ENCODE measurements around the gene LTBP1.

DNA sequence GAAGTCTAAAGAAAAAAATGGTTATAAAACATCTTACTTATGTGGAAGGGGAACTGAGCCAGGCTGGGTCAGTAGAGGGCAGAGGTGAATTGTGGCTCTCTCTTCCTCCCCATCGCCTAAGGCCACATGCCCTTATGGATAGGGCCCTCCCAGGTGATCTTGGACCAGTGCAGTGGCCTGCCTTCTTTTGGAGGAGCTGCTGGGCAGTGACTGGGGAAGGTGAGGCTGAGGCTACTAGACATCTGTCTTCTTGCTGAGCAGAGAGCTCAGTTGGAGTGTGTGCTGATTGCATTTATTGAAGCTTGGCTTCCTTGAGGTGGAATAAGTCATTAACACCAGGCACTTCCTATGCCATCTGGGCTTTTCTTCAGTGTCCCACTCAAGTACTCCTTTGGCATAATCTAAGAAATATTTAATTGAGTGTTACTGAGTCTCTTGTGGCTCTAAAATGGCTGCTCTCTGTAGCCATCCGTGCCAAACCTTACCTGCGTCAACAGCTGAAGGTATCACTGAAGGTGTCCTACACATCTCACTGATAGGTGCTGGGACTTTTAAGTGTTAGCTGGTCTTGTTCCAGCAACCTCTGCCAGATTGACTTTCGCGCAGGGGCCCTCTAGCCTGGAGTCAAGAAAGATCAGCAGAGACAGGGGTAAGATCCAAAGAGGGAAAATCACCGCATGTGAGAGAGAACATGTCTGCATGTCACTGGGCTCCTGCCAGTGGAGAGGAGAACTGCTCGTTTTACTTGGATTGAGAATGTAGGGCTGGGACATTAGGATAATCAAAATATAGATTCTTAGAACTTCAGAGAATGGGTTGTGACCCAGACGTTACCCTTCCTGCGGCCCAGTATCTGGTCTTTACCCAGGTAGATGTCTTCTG is 256.1 kb downstream of the LTBP1 start:
- TF ChIP-seq TAF1 (IDR thresholded peaks at IDR 0.05; ENCODE audit: borderline replicate concordance, low read depth, low read length) (no peak), POLR2A (IDR thresholded peaks at IDR 0.05; ENCODE audit: low read depth, low read length) (no peak)

All from GM12892 (cell line).